ENCODE results near the gene PPFIA3. TPM values are rescaled to one million over a fixed set of nuclear protein-coding genes. Genes with fewer than 3 reads are reported as not detected.
A peak's percentile ranks its signal among the peaks of the same experiment; 100 is the strongest.

PPFIA3 gene
- total RNA-seq, 2 donors from 2014 or later, result 6.7 to 15.2 TPM

DNA sequence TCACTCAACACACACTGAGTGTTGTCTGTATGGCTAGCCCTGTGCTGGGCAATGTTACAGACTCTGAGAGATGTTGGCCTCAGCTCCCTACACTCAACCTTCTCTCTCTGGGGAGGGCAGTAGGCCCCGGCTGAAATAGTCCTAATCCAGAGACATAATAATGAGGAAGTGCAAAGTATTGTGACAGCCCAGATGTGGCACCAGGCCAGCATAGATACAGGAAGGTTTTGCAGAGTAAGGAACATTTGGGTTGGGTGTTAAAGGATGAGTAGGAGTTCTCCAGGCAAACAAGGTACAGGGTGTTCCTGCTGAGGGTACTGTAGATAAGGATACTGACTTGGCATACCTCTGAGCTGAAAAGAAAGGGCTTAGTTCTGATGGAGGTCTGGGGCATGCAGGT is 2.8 kb upstream of the PPFIA3 start:
- no peaks in the 10 kb centered on the region for H3K9me3 ChIP-seq
- ATAC-seq, result no peak
- WGBS, 2 donors, result 43 to 82% methylated on average over 1 of the region's 1 CpG
- TF ChIP-seq, protein P1, sequence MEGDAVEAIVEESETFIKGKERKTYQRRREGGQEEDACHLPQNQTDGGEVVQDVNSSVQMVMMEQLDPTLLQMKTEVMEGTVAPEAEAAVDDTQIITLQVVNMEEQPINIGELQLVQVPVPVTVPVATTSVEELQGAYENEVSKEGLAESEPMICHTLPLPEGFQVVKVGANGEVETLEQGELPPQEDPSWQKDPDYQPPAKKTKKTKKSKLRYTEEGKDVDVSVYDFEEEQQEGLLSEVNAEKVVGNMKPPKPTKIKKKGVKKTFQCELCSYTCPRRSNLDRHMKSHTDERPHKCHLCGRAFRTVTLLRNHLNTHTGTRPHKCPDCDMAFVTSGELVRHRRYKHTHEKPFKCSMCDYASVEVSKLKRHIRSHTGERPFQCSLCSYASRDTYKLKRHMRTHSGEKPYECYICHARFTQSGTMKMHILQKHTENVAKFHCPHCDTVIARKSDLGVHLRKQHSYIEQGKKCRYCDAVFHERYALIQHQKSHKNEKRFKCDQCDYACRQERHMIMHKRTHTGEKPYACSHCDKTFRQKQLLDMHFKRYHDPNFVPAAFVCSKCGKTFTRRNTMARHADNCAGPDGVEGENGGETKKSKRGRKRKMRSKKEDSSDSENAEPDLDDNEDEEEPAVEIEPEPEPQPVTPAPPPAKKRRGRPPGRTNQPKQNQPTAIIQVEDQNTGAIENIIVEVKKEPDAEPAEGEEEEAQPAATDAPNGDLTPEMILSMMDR (IDR thresholded peaks at IDR 0.05), result no peak
- no peak for TF ChIP-seq POLR2A (IDR thresholded peaks at IDR 0.05)
- DNase-seq, result peak in 1 of 4 donors; percentile 50
- no peaks in the 10 kb centered on the region for H3K36me3 ChIP-seq (replicated peaks in 1 of 2; ENCODE audit: insufficient read depth in 1 of 2, low read depth in 2 of 2)
- H3K27me3 ChIP-seq, result no peaks in the 10 kb centered on the region
- no peak overlapping the region for H3K4me3 ChIP-seq
- intact Hi-C loops (cut with DNase I), result no loop called here
- peaks cover 36% of the 10 kb centered on the region for H3K4me1 ChIP-seq
- H3K27ac ChIP-seq, result no peak overlapping the region

DNA sequence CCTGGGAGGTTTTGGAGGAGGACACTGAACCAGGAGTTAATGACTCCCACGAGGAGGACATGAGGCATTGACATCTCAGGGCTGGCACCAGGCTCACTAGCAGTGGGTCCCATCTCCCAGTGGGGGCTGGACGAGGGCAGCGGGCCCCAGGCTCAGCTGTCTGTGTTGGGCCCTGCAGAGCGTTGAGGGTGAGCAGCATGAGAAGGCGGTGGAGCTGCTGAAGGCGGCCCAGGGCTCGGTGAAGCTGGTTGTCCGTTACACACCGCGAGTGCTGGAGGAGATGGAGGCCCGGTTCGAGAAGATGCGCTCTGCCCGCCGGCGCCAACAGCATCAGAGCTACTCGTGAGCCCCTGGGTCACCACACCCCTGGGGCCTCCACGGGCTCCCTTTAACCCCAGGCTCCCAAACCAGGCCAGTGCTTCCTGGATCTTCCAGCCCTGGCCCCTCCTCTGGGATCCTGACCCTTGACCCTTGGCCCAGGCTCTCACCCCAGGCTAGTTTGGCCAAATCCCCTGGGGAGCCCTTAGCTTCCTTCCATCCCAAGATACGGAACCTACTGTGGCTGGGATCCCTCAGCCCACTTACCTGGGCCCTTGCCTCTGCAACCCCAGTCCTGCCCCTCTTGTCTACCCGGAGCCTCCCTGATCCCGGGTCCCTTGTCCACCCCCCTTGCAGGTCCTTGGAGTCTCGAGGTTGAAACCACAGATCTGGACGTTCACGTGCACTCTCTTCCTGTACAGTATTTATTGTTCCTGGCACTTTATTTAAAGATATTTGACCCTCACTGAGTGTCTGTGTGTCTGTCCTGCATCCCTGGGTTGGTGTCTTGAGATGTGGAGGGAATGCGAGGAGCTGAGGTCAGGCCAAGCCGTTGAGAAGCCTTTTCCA is 1.4 kb upstream of the PPFIA3 start:
- H3K4me3 ChIP-seq, result no peak overlapping the region
- H3K4me1 ChIP-seq, result peaks cover 36% of the 10 kb centered on the region
- H3K27ac ChIP-seq, result peak overlapping the region; percentile 97 to 100 (median 99)
- no peaks in the 10 kb centered on the region for H3K27me3 ChIP-seq
- ATAC-seq (no peak), DNase-seq (no peak)
- TF ChIP-seq POLR2A (IDR thresholded peaks at IDR 0.05), result no peak
- TF ChIP-seq, protein P1 (IDR thresholded peaks at IDR 0.05), result no peak
- H3K9me3 ChIP-seq, result no peaks in the 10 kb centered on the region
- intact Hi-C loops (cut with DNase I), result no loop called here
- 50 to 60% methylated on average over 21 to 24 of the region's 26 CpGs for WGBS, 2 donors
- no peaks in the 10 kb centered on the region for H3K36me3 ChIP-seq (replicated peaks in 1 of 2; ENCODE audit: insufficient read depth in 1 of 2, low read depth in 2 of 2)

DNA sequence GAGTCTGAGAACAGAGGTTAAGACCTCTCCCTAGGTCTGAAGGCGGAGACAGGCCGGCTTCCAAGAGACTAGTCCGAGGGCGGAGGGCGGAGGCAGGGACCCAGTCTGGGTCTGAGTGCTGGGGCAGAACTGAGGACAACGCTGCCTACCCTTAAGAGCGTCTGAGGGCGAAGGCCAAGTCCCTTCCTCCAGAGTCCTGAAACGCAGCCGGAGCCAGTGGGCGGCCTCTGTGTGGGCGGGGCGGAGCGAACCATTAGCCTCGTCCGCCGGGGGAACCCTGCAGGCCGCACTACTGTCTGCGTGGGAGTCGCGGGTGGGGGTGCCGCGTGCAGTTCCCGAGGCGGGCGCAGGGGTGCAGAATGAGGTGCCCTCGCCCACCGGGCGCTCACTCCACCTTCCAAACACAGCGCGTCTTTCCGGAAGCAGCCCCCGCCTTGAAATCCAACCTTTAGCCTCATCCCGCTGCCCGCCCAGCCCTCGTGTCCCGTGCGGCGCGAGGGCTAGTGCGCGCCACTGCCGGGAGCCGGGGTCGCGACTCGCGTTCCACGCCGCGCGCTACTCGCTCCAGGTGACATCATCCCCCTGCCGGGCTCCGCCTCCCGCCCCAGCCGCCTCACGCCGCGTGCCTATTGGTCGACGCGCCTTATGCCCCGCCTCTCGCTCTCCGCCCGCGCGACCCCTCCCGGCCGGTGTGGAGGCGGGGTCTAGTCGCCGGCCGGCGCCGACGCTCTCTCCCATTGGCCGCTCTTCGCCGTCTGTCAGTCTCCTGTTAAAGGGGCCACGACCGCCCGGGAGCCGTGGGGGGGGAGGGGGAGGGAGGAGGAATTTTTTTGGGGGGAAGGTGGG is 556 bp upstream of the PPFIA3 start, which contains the start of gene C19orf73:
C19orf73 (minus strand) TSS at position 579 of the 846 bp plus-strand sequence; CDS start at position 458, 121 bp downstream.
- 0% methylated on average over 6 to 76 of the region's 85 CpGs for WGBS, 2 donors
- Histone ChIP-seq H3K4me1 (peaks cover 34% of the 10 kb centered on the region), H3K36me3 (replicated peaks in 1 of 2; ENCODE audit: insufficient read depth in 1 of 2, low read depth in 2 of 2) (no peaks in the 10 kb centered on the region), H3K9me3 (no peaks in the 10 kb centered on the region), H3K4me3 (peak within 1 kb of the TSS; percentile 24 to 73), H3K27me3 (no peaks in the 10 kb centered on the region), H3K27ac (peak within 1 kb of the TSS; percentile 97 to 100 (median 99))
- intact Hi-C loops (cut with DNase I), result no loop called here
- peak; percentile 87 for ATAC-seq
- DNase-seq, result peak; percentile 96 to 97 (median 96)
- TF ChIP-seq, protein P1 (IDR thresholded peaks at IDR 0.05), result peak in 3 of 7 experiments; percentile 15 to 35 (median 26)
- TF ChIP-seq POLR2A (IDR thresholded peaks at IDR 0.05), result peak; percentile 70 to 72 (median 71)

DNA sequence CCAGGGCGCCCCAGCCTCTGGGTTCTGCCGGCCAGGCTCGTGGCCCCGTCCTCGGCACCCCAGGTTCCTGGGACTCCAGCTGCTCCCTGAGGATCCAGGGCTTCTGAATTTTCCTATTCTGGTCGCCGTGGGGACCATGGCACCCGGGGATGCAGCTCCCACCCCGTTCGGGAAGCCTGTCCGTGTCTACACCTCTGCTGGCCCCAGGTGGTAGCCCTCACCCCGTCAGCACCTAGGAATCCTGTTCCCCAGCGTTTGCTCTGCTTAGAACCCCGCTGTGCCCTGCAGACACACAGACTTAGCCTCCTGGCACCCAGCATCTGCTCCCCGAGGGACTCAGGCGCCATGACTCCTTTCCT is 960 bp downstream of the PPFIA3 start:
- no peaks in the 10 kb centered on the region for H3K36me3 ChIP-seq (replicated peaks in 1 of 2; ENCODE audit: insufficient read depth in 1 of 2, low read depth in 2 of 2)
- no peak overlapping the region for H3K4me3 ChIP-seq
- ATAC-seq (no peak), DNase-seq (no peak)
- H3K27me3 ChIP-seq, result no peaks in the 10 kb centered on the region
- WGBS, 2 donors, result 13 to 53% methylated on average over 4 to 16 of the region's 16 CpGs
- TF ChIP-seq, protein P1 (IDR thresholded peaks at IDR 0.05), result no peak
- TF ChIP-seq POLR2A (IDR thresholded peaks at IDR 0.05), result no peak
- intact Hi-C loops (cut with DNase I), result no loop called here
- peaks cover 31% of the 10 kb centered on the region for H3K4me1 ChIP-seq
- H3K27ac ChIP-seq, result peak overlapping the region in 2 of 4 donors; percentile 98 to 100
- H3K9me3 ChIP-seq, result no peaks in the 10 kb centered on the region

Data from body of pancreas (tissue), 4 donors.